ENCODE measurements around the gene CFAP46. TPM values are rescaled to one million over a fixed set of nuclear protein-coding genes. Genes with fewer than 3 reads are reported as not detected.

Gene CFAP46
- polyA plus RNA-seq, 1 of the 3 experiments (the other 2 are of a cell fraction), result 3.9 TPM

DNA sequence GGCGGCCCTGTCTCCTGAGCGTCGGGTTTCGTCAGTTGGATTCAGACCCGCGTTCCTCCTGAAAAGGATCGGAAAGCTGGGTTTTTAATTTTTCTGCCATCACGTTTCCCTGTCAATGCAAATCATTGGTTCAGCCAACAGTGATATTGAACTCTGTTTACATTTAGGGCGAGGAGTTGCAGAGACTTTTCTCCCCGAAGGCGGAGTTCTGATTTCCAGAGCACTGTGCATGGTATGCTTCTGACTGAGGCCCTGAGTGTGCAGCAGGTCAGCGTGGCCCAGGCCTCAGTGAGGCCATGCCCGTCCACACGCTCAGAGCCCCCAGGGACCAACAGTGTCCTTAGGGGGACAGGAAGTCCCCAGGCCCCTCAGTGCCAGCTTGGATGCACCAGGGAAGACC, 183.5 kb downstream of the CFAP46 start:
- H3K79me2 ChIP-seq (ENCODE audit: insufficient read depth), result no peaks in the 10 kb centered on the region
- no peak overlapping the region for H3K9ac ChIP-seq
- TF ChIP-seq RFX5 (IDR thresholded peaks at IDR 0.05; ENCODE audit: low read length), result no peak
- TF ChIP-seq MXI1 (IDR thresholded peaks at IDR 0.05; ENCODE audit: low read depth, low read length), result no peak
- TF ChIP-seq JUND (IDR thresholded peaks at IDR 0.05), result no peak
- no peak for TF ChIP-seq RAD21 (IDR thresholded peaks at IDR 0.05; ENCODE audit: low read length)
- TF ChIP-seq, protein P1, sequence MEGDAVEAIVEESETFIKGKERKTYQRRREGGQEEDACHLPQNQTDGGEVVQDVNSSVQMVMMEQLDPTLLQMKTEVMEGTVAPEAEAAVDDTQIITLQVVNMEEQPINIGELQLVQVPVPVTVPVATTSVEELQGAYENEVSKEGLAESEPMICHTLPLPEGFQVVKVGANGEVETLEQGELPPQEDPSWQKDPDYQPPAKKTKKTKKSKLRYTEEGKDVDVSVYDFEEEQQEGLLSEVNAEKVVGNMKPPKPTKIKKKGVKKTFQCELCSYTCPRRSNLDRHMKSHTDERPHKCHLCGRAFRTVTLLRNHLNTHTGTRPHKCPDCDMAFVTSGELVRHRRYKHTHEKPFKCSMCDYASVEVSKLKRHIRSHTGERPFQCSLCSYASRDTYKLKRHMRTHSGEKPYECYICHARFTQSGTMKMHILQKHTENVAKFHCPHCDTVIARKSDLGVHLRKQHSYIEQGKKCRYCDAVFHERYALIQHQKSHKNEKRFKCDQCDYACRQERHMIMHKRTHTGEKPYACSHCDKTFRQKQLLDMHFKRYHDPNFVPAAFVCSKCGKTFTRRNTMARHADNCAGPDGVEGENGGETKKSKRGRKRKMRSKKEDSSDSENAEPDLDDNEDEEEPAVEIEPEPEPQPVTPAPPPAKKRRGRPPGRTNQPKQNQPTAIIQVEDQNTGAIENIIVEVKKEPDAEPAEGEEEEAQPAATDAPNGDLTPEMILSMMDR (IDR thresholded peaks at IDR 0.05), result no peak
- TF ChIP-seq, protein P2, sequence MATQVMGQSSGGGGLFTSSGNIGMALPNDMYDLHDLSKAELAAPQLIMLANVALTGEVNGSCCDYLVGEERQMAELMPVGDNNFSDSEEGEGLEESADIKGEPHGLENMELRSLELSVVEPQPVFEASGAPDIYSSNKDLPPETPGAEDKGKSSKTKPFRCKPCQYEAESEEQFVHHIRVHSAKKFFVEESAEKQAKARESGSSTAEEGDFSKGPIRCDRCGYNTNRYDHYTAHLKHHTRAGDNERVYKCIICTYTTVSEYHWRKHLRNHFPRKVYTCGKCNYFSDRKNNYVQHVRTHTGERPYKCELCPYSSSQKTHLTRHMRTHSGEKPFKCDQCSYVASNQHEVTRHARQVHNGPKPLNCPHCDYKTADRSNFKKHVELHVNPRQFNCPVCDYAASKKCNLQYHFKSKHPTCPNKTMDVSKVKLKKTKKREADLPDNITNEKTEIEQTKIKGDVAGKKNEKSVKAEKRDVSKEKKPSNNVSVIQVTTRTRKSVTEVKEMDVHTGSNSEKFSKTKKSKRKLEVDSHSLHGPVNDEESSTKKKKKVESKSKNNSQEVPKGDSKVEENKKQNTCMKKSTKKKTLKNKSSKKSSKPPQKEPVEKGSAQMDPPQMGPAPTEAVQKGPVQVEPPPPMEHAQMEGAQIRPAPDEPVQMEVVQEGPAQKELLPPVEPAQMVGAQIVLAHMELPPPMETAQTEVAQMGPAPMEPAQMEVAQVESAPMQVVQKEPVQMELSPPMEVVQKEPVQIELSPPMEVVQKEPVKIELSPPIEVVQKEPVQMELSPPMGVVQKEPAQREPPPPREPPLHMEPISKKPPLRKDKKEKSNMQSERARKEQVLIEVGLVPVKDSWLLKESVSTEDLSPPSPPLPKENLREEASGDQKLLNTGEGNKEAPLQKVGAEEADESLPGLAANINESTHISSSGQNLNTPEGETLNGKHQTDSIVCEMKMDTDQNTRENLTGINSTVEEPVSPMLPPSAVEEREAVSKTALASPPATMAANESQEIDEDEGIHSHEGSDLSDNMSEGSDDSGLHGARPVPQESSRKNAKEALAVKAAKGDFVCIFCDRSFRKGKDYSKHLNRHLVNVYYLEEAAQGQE (IDR thresholded peaks at IDR 0.05; ENCODE audit: low read depth, low read length), result no peak
- no peak for TF ChIP-seq MEF2A (IDR thresholded peaks at IDR 0.05; ENCODE audit: borderline replicate concordance, low read depth)
- TF ChIP-seq YY1 (IDR thresholded peaks at IDR 0.05; ENCODE audit: low read depth), result no peak
- TF ChIP-seq, protein P3, sequence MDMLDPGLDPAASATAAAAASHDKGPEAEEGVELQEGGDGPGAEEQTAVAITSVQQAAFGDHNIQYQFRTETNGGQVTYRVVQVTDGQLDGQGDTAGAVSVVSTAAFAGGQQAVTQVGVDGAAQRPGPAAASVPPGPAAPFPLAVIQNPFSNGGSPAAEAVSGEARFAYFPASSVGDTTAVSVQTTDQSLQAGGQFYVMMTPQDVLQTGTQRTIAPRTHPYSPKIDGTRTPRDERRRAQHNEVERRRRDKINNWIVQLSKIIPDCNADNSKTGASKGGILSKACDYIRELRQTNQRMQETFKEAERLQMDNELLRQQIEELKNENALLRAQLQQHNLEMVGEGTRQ (IDR thresholded peaks at IDR 0.05; ENCODE audit: borderline replicate concordance, low read depth, low read length), result no peak
- TF ChIP-seq FOXJ3 (CRISPR knock-in tag; IDR thresholded peaks at IDR 0.05), result no peak
- no peak for TF ChIP-seq RCOR1 (IDR thresholded peaks at IDR 0.05; ENCODE audit: low read length)
- TF ChIP-seq EP300 (IDR thresholded peaks at IDR 0.05; ENCODE audit: borderline replicate concordance in 1 of 2, low read depth in 1 of 2, low read length in 1 of 2), result no peak
- no peak for TF ChIP-seq SMC3 (IDR thresholded peaks at IDR 0.05; ENCODE audit: low read depth, low read length)
- TF ChIP-seq, protein P4, sequence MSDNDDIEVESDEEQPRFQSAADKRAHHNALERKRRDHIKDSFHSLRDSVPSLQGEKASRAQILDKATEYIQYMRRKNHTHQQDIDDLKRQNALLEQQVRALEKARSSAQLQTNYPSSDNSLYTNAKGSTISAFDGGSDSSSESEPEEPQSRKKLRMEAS (IDR thresholded peaks at IDR 0.05; ENCODE audit: low read depth), result no peak
- no peak for TF ChIP-seq RXRA (IDR thresholded peaks at IDR 0.05; ENCODE audit: borderline replicate concordance, low read depth)
- TF ChIP-seq, protein P5, sequence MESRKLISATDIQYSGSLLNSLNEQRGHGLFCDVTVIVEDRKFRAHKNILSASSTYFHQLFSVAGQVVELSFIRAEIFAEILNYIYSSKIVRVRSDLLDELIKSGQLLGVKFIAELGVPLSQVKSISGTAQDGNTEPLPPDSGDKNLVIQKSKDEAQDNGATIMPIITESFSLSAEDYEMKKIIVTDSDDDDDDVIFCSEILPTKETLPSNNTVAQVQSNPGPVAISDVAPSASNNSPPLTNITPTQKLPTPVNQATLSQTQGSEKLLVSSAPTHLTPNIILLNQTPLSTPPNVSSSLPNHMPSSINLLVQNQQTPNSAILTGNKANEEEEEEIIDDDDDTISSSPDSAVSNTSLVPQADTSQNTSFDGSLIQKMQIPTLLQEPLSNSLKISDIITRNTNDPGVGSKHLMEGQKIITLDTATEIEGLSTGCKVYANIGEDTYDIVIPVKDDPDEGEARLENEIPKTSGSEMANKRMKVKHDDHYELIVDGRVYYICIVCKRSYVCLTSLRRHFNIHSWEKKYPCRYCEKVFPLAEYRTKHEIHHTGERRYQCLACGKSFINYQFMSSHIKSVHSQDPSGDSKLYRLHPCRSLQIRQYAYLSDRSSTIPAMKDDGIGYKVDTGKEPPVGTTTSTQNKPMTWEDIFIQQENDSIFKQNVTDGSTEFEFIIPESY (IDR thresholded peaks at IDR 0.05; ENCODE audit: borderline replicate concordance, low read depth), result no peak
- TF ChIP-seq, protein P6, sequence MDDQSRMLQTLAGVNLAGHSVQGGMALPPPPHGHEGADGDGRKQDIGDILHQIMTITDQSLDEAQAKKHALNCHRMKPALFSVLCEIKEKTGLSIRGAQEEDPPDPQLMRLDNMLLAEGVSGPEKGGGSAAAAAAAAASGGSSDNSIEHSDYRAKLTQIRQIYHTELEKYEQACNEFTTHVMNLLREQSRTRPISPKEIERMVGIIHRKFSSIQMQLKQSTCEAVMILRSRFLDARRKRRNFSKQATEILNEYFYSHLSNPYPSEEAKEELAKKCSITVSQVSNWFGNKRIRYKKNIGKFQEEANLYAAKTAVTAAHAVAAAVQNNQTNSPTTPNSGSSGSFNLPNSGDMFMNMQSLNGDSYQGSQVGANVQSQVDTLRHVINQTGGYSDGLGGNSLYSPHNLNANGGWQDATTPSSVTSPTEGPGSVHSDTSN (IDR thresholded peaks at IDR 0.05), result no peak
- TF ChIP-seq ELF1 (IDR thresholded peaks at IDR 0.05), result no peak
- no peak for TF ChIP-seq FOXM1 (IDR thresholded peaks at IDR 0.05; ENCODE audit: low read depth)
- no peak overlapping the region for H3K4me3 ChIP-seq (ENCODE audit: low read depth in 2 of 2, low read length in 1 of 2)
- H3F3A ChIP-seq (replicated peaks; ENCODE audit: insufficient read depth), result no peaks in the 10 kb centered on the region
- WGBS (ENCODE audit: low lambda C conversion rate), result 96% methylated on average over 13 of the region's 14 CpGs
- POLR2A ChIA-PET, result no interaction called here
- H4K20me1 ChIP-seq (ENCODE audit: insufficient read depth), result no peaks in the 10 kb centered on the region
- H3K27ac ChIP-seq (ENCODE audit: low read depth in 2 of 2, low read length in 1 of 2), result no peak overlapping the region
- CTCF ChIA-PET, result no interaction called here
- H2AFZ ChIP-seq (ENCODE audit: low read depth), result no peak overlapping the region
- no peaks in the 10 kb centered on the region for H3K27me3 ChIP-seq (ENCODE audit: insufficient read depth)
- no peaks in the 10 kb centered on the region for H3K9me3 ChIP-seq
- no peak for DNase-seq
- H3K9me2 ChIP-seq, result no peaks in the 10 kb centered on the region
- no peaks in the 10 kb centered on the region for H3K4me1 ChIP-seq (ENCODE audit: control insufficient read depth in 1 of 2, insufficient read depth in 2 of 2, low read depth in 1 of 2, low read length in 1 of 2)
- H3K36me3 ChIP-seq (replicated peaks in 1 of 2; ENCODE audit: control insufficient read depth in 1 of 2, insufficient read depth in 2 of 2, low read length in 1 of 2), result no peaks in the 10 kb centered on the region
- no peak overlapping the region for H3K4me2 ChIP-seq
